ENCODE results near the gene HRH4.

The HRH4 gene

GRCh38 chr18:24460388-24460787, at the start of gene HRH4:
Gene HRH4 (plus strand): TSS chr18:24460637. CDS start chr18:24460729, 92 bp downstream.
- H3K9ac ChIP-seq (ENCODE audit: low read length), result no peak within 1 kb of the TSS
- H3K4me3 ChIP-seq (ENCODE audit: low read length), result no peak within 1 kb of the TSS
- H3K9me3 ChIP-seq (ENCODE audit: control insufficient read depth, low read depth, low read length), result no peaks in the 10 kb centered on the region
- H3K36me3 ChIP-seq (ENCODE audit: control insufficient read depth, low read depth, low read length), result no peaks in the 10 kb centered on the region
- no peaks in the 10 kb centered on the region for H3K4me1 ChIP-seq (ENCODE audit: control insufficient read depth, low read depth, low read length)
- no peak within 1 kb of the TSS for H3K27ac ChIP-seq (ENCODE audit: low read length)
- H3K27me3 ChIP-seq (ENCODE audit: control insufficient read depth, insufficient read depth, low read length), result no peaks in the 10 kb centered on the region

- H3K9me3 ChIP-seq (ENCODE audit: control insufficient read depth, low read depth, low read length), result no peaks in the 10 kb centered on the region
- H3K9ac ChIP-seq (ENCODE audit: low read length), result no peak overlapping the region
- no peaks in the 10 kb centered on the region for H3K4me1 ChIP-seq (ENCODE audit: control insufficient read depth, low read depth, low read length)
- H3K36me3 ChIP-seq (ENCODE audit: control insufficient read depth, low read depth, low read length), result no peaks in the 10 kb centered on the region
- no peak overlapping the region for H3K27ac ChIP-seq (ENCODE audit: low read length)
- H3K27me3 ChIP-seq (ENCODE audit: control insufficient read depth, insufficient read depth, low read length), result no peaks in the 10 kb centered on the region
- H3K4me3 ChIP-seq (ENCODE audit: low read length), result no peak overlapping the region
Observed at GRCh38 chr18:24413148-24413547, 47.3 kb upstream of the HRH4 start.

- H3K4me3 ChIP-seq (ENCODE audit: low read length), result no peak overlapping the region
- no peak overlapping the region for H3K27ac ChIP-seq (ENCODE audit: low read length)
- no peaks in the 10 kb centered on the region for H3K36me3 ChIP-seq (ENCODE audit: control insufficient read depth, low read depth, low read length)
- H3K4me1 ChIP-seq (ENCODE audit: control insufficient read depth, low read depth, low read length), result no peaks in the 10 kb centered on the region
- H3K9ac ChIP-seq (ENCODE audit: low read length), result no peak overlapping the region
- H3K27me3 ChIP-seq (ENCODE audit: control insufficient read depth, insufficient read depth, low read length), result no peaks in the 10 kb centered on the region
- H3K9me3 ChIP-seq (ENCODE audit: control insufficient read depth, low read depth, low read length), result no peaks in the 10 kb centered on the region
Observed at GRCh38 chr18:24414349-24415003, 46.0 kb upstream of the HRH4 start.

GRCh38 chr18:24417480-24417879, 43.0 kb upstream of the HRH4 start:
- Histone ChIP-seq H3K9me3 (ENCODE audit: control insufficient read depth, low read depth, low read length) (no peaks in the 10 kb centered on the region), H3K9ac (ENCODE audit: low read length) (no peak overlapping the region), H3K4me3 (ENCODE audit: low read length) (no peak overlapping the region), H3K27me3 (ENCODE audit: control insufficient read depth, insufficient read depth, low read length) (no peaks in the 10 kb centered on the region), H3K36me3 (ENCODE audit: control insufficient read depth, low read depth, low read length) (no peaks in the 10 kb centered on the region), H3K27ac (ENCODE audit: low read length) (no peak overlapping the region), H3K4me1 (ENCODE audit: control insufficient read depth, low read depth, low read length) (no peaks in the 10 kb centered on the region)

- Histone ChIP-seq H3K36me3 (ENCODE audit: control insufficient read depth, low read depth, low read length) (no peaks in the 10 kb centered on the region), H3K9ac (ENCODE audit: low read length) (no peak overlapping the region), H3K27ac (ENCODE audit: low read length) (no peak overlapping the region), H3K4me3 (ENCODE audit: low read length) (no peak overlapping the region), H3K27me3 (ENCODE audit: control insufficient read depth, insufficient read depth, low read length) (no peaks in the 10 kb centered on the region), H3K4me1 (ENCODE audit: control insufficient read depth, low read depth, low read length) (peaks cover 2% of the 10 kb centered on the region), H3K9me3 (ENCODE audit: control insufficient read depth, low read depth, low read length) (no peaks in the 10 kb centered on the region)
Observed at GRCh38 chr18:24420551-24420950, 39.9 kb upstream of the HRH4 start.

- no peak overlapping the region for H3K9ac ChIP-seq (ENCODE audit: low read length)
- H3K4me3 ChIP-seq (ENCODE audit: low read length), result no peak overlapping the region
- H3K4me1 ChIP-seq (ENCODE audit: control insufficient read depth, low read depth, low read length), result peaks cover 7% of the 10 kb centered on the region
- no peaks in the 10 kb centered on the region for H3K36me3 ChIP-seq (ENCODE audit: control insufficient read depth, low read depth, low read length)
- H3K9me3 ChIP-seq (ENCODE audit: control insufficient read depth, low read depth, low read length), result no peaks in the 10 kb centered on the region
- H3K27ac ChIP-seq (ENCODE audit: low read length), result no peak overlapping the region
- H3K27me3 ChIP-seq (ENCODE audit: control insufficient read depth, insufficient read depth, low read length), result no peaks in the 10 kb centered on the region
Observed at GRCh38 chr18:24421831-24422230, 38.6 kb upstream of the HRH4 start.

- H3K27ac ChIP-seq (ENCODE audit: low read length), result peak overlapping the region; percentile 82
- H3K9ac ChIP-seq (ENCODE audit: low read length), result peak overlapping the region; percentile 98
- peaks cover 6% of the 10 kb centered on the region for H3K36me3 ChIP-seq (ENCODE audit: control insufficient read depth, low read depth, low read length)
- no peaks in the 10 kb centered on the region for H3K27me3 ChIP-seq (ENCODE audit: control insufficient read depth, insufficient read depth, low read length)
- no peaks in the 10 kb centered on the region for H3K9me3 ChIP-seq (ENCODE audit: control insufficient read depth, low read depth, low read length)
- H3K4me1 ChIP-seq (ENCODE audit: control insufficient read depth, low read depth, low read length), result peaks cover 20% of the 10 kb centered on the region
- H3K4me3 ChIP-seq (ENCODE audit: low read length), result peak overlapping the region; percentile 77
Observed at GRCh38 chr18:24426073-24426397, 34.4 kb upstream of the HRH4 start.

- H3K27me3 ChIP-seq (ENCODE audit: control insufficient read depth, insufficient read depth, low read length), result no peaks in the 10 kb centered on the region
- H3K4me1 ChIP-seq (ENCODE audit: control insufficient read depth, low read depth, low read length), result peaks cover 20% of the 10 kb centered on the region
- H3K4me3 ChIP-seq (ENCODE audit: low read length), result peak within 1 kb of the TSS; percentile 92
- H3K36me3 ChIP-seq (ENCODE audit: control insufficient read depth, low read depth, low read length), result peaks cover 8% of the 10 kb centered on the region
- no peaks in the 10 kb centered on the region for H3K9me3 ChIP-seq (ENCODE audit: control insufficient read depth, low read depth, low read length)
- peak within 1 kb of the TSS; percentile 98 for H3K9ac ChIP-seq (ENCODE audit: low read length)
- peak within 1 kb of the TSS; percentile 84 for H3K27ac ChIP-seq (ENCODE audit: low read length)
Observed at GRCh38 chr18:24426398-24427294, 33.8 kb upstream of the HRH4 start, which contains the start of gene IMPACT. Gene IMPACT (plus strand): TSS chr18:24426670. CDS start chr18:24426757, 87 bp downstream.

GRCh38 chr18:24427484-24427883, 33.0 kb upstream of the HRH4 start:
- Histone ChIP-seq H3K9me3 (ENCODE audit: control insufficient read depth, low read depth, low read length) (no peaks in the 10 kb centered on the region), H3K36me3 (ENCODE audit: control insufficient read depth, low read depth, low read length) (peaks cover 12% of the 10 kb centered on the region), H3K4me3 (ENCODE audit: low read length) (peak overlapping the region; percentile 92), H3K9ac (ENCODE audit: low read length) (peak overlapping the region; percentile 98), H3K27me3 (ENCODE audit: control insufficient read depth, insufficient read depth, low read length) (no peaks in the 10 kb centered on the region), H3K4me1 (ENCODE audit: control insufficient read depth, low read depth, low read length) (peaks cover 20% of the 10 kb centered on the region), H3K27ac (ENCODE audit: low read length) (peak overlapping the region; percentile 84)

- no peaks in the 10 kb centered on the region for H3K27me3 ChIP-seq (ENCODE audit: control insufficient read depth, insufficient read depth, low read length)
- no peak overlapping the region for H3K27ac ChIP-seq (ENCODE audit: low read length)
- H3K4me3 ChIP-seq (ENCODE audit: low read length), result peak overlapping the region; percentile 6
Observed at GRCh38 chr18:24428709-24429108, 31.7 kb upstream of the HRH4 start.

GRCh38 chr18:24429188-24429587, 31.2 kb upstream of the HRH4 start:
- no peak overlapping the region for H3K27ac ChIP-seq (ENCODE audit: low read length)

More at GRCh38 chr18:24428709-24429108, 31.7 kb upstream of the HRH4 start:
- H3K9me3 ChIP-seq (ENCODE audit: control insufficient read depth, low read depth, low read length), result no peaks in the 10 kb centered on the region
- no peak overlapping the region for H3K9ac ChIP-seq (ENCODE audit: low read length)
- H3K4me1 ChIP-seq (ENCODE audit: control insufficient read depth, low read depth, low read length), result peaks cover 20% of the 10 kb centered on the region
- peaks cover 12% of the 10 kb centered on the region for H3K36me3 ChIP-seq (ENCODE audit: control insufficient read depth, low read depth, low read length)

More at GRCh38 chr18:24429188-24429587, 31.2 kb upstream of the HRH4 start:
- Histone ChIP-seq H3K9ac (ENCODE audit: low read length) (no peak overlapping the region), H3K4me3 (ENCODE audit: low read length) (no peak overlapping the region), H3K9me3 (ENCODE audit: control insufficient read depth, low read depth, low read length) (no peaks in the 10 kb centered on the region), H3K36me3 (ENCODE audit: control insufficient read depth, low read depth, low read length) (peaks cover 12% of the 10 kb centered on the region), H3K27me3 (ENCODE audit: control insufficient read depth, insufficient read depth, low read length) (no peaks in the 10 kb centered on the region), H3K4me1 (ENCODE audit: control insufficient read depth, low read depth, low read length) (peaks cover 20% of the 10 kb centered on the region)

Data from iPS-18a (cell line).